Left renal pelvis (tissue), 4 donors: ENCODE data around the gene PROM2. TPM values are rescaled to one million over a fixed set of nuclear protein-coding genes. Genes with fewer than 3 reads are reported as not detected.

Experiments
- DNase-seq, 4 donors: peaks; one replicate each; pipeline ENCODE4 v3.0.0-alpha.2; 2013; ENCODE audit warnings: low read depth in 4 of 4, low spot score in 3 of 4
- polyA plus RNA-seq, 4 donors: library from polyadenylated mRNA; unstranded; fragments of 120-200 nt; gene quantifications; one replicate each; pipeline ENCODE4 v1.2.1, GENCODE V29; 2013; ENCODE audit not compliant: insufficient read length in 4 of 4

Gene PROM2
- polyA plus RNA-seq, 4 donors = 1.7 to 50.5 (median 31.7) TPM

- no peak for DNase-seq
These were observed 44.4 kb downstream of the PROM2 start for GRCh38 chr2:95318431-95319220.

GRCh38 chr2:95319481-95320343, 45.5 kb downstream of the PROM2 start:
- DNase-seq = no peak

- DNase-seq = no peak
These were observed 46.1 kb downstream of the PROM2 start for GRCh38 chr2:95320344-95320712.

GRCh38 chr2:95320986-95321767, 46.9 kb downstream of the PROM2 start:
- DNase-seq = no peak

GRCh38 chr2:95323347-95324155, 49.3 kb downstream of the PROM2 start:
- no peak for DNase-seq

- DNase-seq = no peak
These were observed 50.8 kb downstream of the PROM2 start for GRCh38 chr2:95325026-95325425.

- DNase-seq = no peak
These were observed 51.6 kb downstream of the PROM2 start for GRCh38 chr2:95325590-95326432.

- DNase-seq = no peak
These were observed 52.3 kb downstream of the PROM2 start for GRCh38 chr2:95326433-95327140.

- DNase-seq = no peak
These were observed 53.6 kb downstream of the PROM2 start for GRCh38 chr2:95327861-95328260.

GRCh38 chr2:95328358-95329125, 54.3 kb downstream of the PROM2 start:
- DNase-seq = no peak

- no peak for DNase-seq
These were observed 55.2 kb downstream of the PROM2 start for GRCh38 chr2:95329401-95329800.

- DNase-seq = no peak
These were observed 55.9 kb downstream of the PROM2 start for GRCh38 chr2:95329891-95330793.

GRCh38 chr2:95330794-95331338, 56.6 kb downstream of the PROM2 start:
- DNase-seq = no peak

- DNase-seq = no peak
These were observed 57.4 kb downstream of the PROM2 start for GRCh38 chr2:95331606-95332005.

- DNase-seq = no peak
These were observed 57.8 kb downstream of the PROM2 start for GRCh38 chr2:95332036-95332435.

GRCh38 chr2:95333056-95333455, 58.8 kb downstream of the PROM2 start:
- no peak for DNase-seq
